Measurements from ENCODE around the gene SLC16A12.

GRCh38 chr10:89555688-89556445, 20.5 kb upstream of the SLC16A12 start:
- TF ChIP-seq CTCF (IDR thresholded peaks at IDR 0.05) (no peak), POLR2A (IDR thresholded peaks at IDR 0.05) (no peak)
